ENCODE measurements around the gene HAP1.

The HAP1 gene

GRCh38 chr17:41771389-41772206 lies 37.2 kb upstream of the HAP1 start:
- H3K4me3 ChIP-seq (ENCODE audit: low read length), result no peak overlapping the region
- TF ChIP-seq ZNF274 (IDR thresholded peaks at IDR 0.05; ENCODE audit: low read depth, low read length), result no peak

- TF ChIP-seq ZNF274 (IDR thresholded peaks at IDR 0.05; ENCODE audit: low read depth, low read length), result no peak
- H3K4me3 ChIP-seq (ENCODE audit: low read length), result no peak overlapping the region
These were observed 35.5 kb upstream of the HAP1 start for GRCh38 chr17:41769985-41770384.

- TF ChIP-seq ZNF274 (IDR thresholded peaks at IDR 0.05; ENCODE audit: low read depth, low read length), result no peak
- no peak overlapping the region for H3K4me3 ChIP-seq (ENCODE audit: low read length)
These were observed 35.0 kb upstream of the HAP1 start for GRCh38 chr17:41769346-41769862.

- no peak overlapping the region for H3K4me3 ChIP-seq (ENCODE audit: low read length)
- no peak for TF ChIP-seq ZNF274 (IDR thresholded peaks at IDR 0.05; ENCODE audit: low read depth, low read length)
These were observed 34.3 kb upstream of the HAP1 start for GRCh38 chr17:41768682-41769288.

- no peak overlapping the region for H3K4me3 ChIP-seq (ENCODE audit: low read length)
- TF ChIP-seq ZNF274 (IDR thresholded peaks at IDR 0.05; ENCODE audit: low read depth, low read length), result no peak
These were observed 33.0 kb upstream of the HAP1 start for GRCh38 chr17:41767324-41768042.

GRCh38 chr17:41766135-41766534 lies 31.7 kb upstream of the HAP1 start:
- no peak for TF ChIP-seq ZNF274 (IDR thresholded peaks at IDR 0.05; ENCODE audit: low read depth, low read length)
- no peak overlapping the region for H3K4me3 ChIP-seq (ENCODE audit: low read length)

GRCh38 chr17:41763327-41763726 lies 28.9 kb upstream of the HAP1 start:
- no peak overlapping the region for H3K4me3 ChIP-seq (ENCODE audit: low read length)
- no peak for TF ChIP-seq ZNF274 (IDR thresholded peaks at IDR 0.05; ENCODE audit: low read depth, low read length)

- TF ChIP-seq ZNF274 (IDR thresholded peaks at IDR 0.05; ENCODE audit: low read depth, low read length), result no peak
- no peak overlapping the region for H3K4me3 ChIP-seq (ENCODE audit: low read length)
These were observed 28.4 kb upstream of the HAP1 start for GRCh38 chr17:41762841-41763240.

- TF ChIP-seq ZNF274 (IDR thresholded peaks at IDR 0.05; ENCODE audit: low read depth, low read length), result no peak
- H3K4me3 ChIP-seq (ENCODE audit: low read length), result no peak overlapping the region
These were observed 27.9 kb upstream of the HAP1 start for GRCh38 chr17:41762391-41762790.

- H3K4me3 ChIP-seq (ENCODE audit: low read length), result no peak overlapping the region
- no peak for TF ChIP-seq ZNF274 (IDR thresholded peaks at IDR 0.05; ENCODE audit: low read depth, low read length)
These were observed 26.4 kb upstream of the HAP1 start for GRCh38 chr17:41760878-41761277.

- H3K4me3 ChIP-seq (ENCODE audit: low read length), result no peak overlapping the region
- no peak for TF ChIP-seq ZNF274 (IDR thresholded peaks at IDR 0.05; ENCODE audit: low read depth, low read length)
These were observed 24.2 kb upstream of the HAP1 start for GRCh38 chr17:41758601-41759000.

GRCh38 chr17:41754066-41754465 lies 19.6 kb upstream of the HAP1 start:
- TF ChIP-seq ZNF274 (IDR thresholded peaks at IDR 0.05; ENCODE audit: low read depth, low read length), result no peak
- H3K4me3 ChIP-seq (ENCODE audit: low read length), result no peak overlapping the region

- H3K4me3 ChIP-seq (ENCODE audit: low read length), result no peak overlapping the region
- no peak for TF ChIP-seq ZNF274 (IDR thresholded peaks at IDR 0.05; ENCODE audit: low read depth, low read length)
These were observed 16.8 kb upstream of the HAP1 start for GRCh38 chr17:41751288-41751687.

- H3K4me3 ChIP-seq (ENCODE audit: low read length), result no peak overlapping the region
- TF ChIP-seq ZNF274 (IDR thresholded peaks at IDR 0.05; ENCODE audit: low read depth, low read length), result no peak
These were observed 16.4 kb upstream of the HAP1 start for GRCh38 chr17:41750862-41751261.

- no peak for TF ChIP-seq ZNF274 (IDR thresholded peaks at IDR 0.05; ENCODE audit: low read depth, low read length)
- no peak overlapping the region for H3K4me3 ChIP-seq (ENCODE audit: low read length)
These were observed 13.8 kb upstream of the HAP1 start for GRCh38 chr17:41748275-41748674.

Measured in GM08714 (cell line).